Measurements from ENCODE around the gene KANSL1. TPM values are rescaled to one million over a fixed set of nuclear protein-coding genes. Genes with fewer than 3 reads are reported as not detected.

Gene KANSL1
- total RNA-seq, 1 donor from 2014 or later, result 154 TPM

DNA sequence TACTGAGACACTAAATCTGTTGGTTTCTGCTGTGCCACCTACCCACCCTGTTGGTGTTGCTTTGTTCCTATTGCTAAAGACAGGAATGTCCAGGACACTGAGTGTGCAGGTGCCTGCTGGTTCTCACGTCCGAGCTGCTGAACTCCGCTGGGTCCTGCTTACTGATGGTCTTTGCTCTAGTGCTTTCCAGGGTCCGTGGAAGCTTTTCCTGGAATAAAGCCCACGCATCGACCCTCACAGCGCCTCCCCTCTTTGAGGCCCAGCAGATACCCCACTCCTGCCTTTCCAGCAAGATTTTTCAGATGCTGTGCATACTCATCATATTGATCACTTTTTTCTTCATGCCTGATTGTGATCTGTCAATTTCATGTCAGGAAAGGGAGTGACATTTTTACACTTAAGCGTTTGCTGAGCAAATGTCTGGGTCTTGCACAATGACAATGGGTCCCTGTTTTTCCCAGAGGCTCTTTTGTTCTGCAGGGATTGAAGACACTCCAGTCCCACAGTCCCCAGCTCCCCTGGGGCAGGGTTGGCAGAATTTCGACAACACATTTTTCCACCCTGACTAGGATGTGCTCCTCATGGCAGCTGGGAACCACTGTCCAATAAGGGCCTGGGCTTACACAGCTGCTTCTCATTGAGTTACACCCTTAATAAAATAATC, 179.6 kb downstream of the KANSL1 start:
- Mint-ChIP-seq H3K27ac (ENCODE audit: unreplicated experiment) (no peak overlapping the region), H3K27me3 (ENCODE audit: unreplicated experiment) (peaks cover 1% of the 10 kb centered on the region), H3K9me3 (ENCODE audit: unreplicated experiment) (no peaks in the 10 kb centered on the region), H3K4me3 (ENCODE audit: unreplicated experiment) (no peak overlapping the region), H3K4me1 (ENCODE audit: unreplicated experiment) (no peaks in the 10 kb centered on the region), H3K36me3 (ENCODE audit: low read depth, unreplicated experiment) (no peaks in the 10 kb centered on the region)
- TF ChIP-seq, protein P1, sequence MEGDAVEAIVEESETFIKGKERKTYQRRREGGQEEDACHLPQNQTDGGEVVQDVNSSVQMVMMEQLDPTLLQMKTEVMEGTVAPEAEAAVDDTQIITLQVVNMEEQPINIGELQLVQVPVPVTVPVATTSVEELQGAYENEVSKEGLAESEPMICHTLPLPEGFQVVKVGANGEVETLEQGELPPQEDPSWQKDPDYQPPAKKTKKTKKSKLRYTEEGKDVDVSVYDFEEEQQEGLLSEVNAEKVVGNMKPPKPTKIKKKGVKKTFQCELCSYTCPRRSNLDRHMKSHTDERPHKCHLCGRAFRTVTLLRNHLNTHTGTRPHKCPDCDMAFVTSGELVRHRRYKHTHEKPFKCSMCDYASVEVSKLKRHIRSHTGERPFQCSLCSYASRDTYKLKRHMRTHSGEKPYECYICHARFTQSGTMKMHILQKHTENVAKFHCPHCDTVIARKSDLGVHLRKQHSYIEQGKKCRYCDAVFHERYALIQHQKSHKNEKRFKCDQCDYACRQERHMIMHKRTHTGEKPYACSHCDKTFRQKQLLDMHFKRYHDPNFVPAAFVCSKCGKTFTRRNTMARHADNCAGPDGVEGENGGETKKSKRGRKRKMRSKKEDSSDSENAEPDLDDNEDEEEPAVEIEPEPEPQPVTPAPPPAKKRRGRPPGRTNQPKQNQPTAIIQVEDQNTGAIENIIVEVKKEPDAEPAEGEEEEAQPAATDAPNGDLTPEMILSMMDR (IDR thresholded peaks at IDR 0.05; ENCODE audit: unreplicated experiment), result no peak
- no peak for DNase-seq (ENCODE audit: low spot score)

DNA sequence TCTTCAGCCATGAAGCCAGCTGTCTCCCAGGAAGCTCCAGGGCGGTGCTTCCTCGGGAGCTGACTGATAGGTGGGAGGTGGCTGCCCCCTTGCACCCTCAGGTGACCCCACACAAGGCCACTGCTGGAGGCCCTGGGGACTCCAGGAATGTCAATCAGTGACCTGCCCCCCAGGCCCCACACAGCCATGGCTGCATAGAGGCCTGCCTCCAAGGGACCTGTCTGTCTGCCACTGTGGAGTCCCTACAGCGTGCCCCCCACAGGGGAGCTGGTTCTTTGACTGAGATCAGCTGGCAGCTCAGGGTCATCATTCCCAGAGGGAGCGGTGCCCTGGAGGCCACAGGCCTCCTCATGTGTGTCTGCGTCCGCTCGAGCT, 180.1 kb downstream of the KANSL1 start:
- no peak for DNase-seq (ENCODE audit: low spot score)
- Mint-ChIP-seq H3K27me3 (ENCODE audit: unreplicated experiment) (peaks cover 1% of the 10 kb centered on the region), H3K36me3 (ENCODE audit: low read depth, unreplicated experiment) (no peaks in the 10 kb centered on the region), H3K4me1 (ENCODE audit: unreplicated experiment) (no peaks in the 10 kb centered on the region), H3K27ac (ENCODE audit: unreplicated experiment) (no peak overlapping the region), H3K9me3 (ENCODE audit: unreplicated experiment) (no peaks in the 10 kb centered on the region), H3K4me3 (ENCODE audit: unreplicated experiment) (no peak overlapping the region)
- TF ChIP-seq, protein P1 (IDR thresholded peaks at IDR 0.05; ENCODE audit: unreplicated experiment), result no peak

DNA sequence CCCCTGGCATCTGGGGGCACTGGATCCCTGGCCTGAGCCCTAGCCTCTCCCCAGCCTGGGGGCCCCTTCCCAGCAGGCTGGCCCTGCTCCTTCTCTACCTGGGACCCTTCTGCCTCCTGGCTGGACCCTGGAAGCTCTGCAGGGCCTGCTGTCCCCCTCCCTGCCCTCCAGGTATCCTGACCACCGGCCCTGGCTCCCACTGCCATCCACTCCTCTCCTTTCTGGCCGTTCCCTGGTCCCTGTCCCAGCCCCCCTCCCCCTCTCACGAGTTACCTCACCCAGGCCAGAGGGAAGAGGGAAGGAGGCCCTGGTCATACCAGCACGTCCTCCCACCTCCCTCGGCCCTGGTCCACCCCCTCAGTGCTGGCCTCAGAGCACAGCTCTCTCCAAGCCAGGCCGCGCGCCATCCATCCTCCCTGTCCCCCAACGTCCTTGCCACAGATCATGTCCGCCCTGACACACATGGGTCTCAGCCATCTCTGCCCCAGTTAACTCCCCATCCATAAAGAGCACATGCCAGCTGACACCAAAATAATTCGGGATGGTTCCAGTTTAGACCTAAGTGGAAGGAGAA, 180.6 kb downstream of the KANSL1 start:
- Mint-ChIP-seq H3K36me3 (ENCODE audit: low read depth, unreplicated experiment) (no peaks in the 10 kb centered on the region), H3K4me1 (ENCODE audit: unreplicated experiment) (no peaks in the 10 kb centered on the region), H3K27ac (ENCODE audit: unreplicated experiment) (no peak overlapping the region), H3K4me3 (ENCODE audit: unreplicated experiment) (no peak overlapping the region), H3K9me3 (ENCODE audit: unreplicated experiment) (no peaks in the 10 kb centered on the region), H3K27me3 (ENCODE audit: unreplicated experiment) (peaks cover 1% of the 10 kb centered on the region)
- TF ChIP-seq, protein P1 (IDR thresholded peaks at IDR 0.05; ENCODE audit: unreplicated experiment), result no peak
- no peak for DNase-seq (ENCODE audit: low spot score)

DNA sequence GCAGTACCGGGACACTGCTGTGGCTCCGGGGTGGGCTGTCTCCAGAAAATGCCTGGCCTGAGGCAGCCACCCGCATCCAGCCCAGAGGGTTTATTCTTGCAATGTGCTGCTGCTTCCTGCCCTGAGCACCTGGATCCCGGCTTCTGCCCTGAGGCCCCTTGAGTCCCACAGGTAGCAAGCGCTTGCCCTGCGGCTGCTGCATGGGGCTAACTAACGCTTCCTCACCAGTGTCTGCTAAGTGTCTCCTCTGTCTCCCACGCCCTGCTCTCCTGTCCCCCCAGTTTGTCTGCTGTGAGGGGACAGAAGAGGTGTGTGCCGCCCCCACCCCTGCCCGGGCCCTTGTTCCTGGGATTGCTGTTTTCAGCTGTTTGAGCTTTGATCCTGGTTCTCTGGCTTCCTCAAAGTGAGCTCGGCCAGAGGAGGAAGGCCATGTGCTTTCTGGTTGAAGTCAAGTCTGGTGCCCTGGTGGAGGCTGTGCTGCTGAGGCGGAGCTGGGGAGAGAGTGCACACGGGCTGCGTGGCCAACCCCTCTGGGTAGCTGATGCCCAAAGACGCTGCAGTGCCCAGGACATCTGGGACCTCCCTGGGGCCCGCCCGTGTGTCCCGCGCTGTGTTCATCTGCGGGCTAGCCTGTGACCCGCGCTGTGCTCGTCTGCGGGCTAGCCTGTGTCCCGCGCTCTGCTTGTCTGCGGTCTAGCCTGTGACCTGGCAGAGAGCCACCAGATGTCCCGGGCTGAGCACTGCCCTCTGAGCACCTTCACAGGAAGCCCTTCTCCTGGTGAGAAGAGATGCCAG, 181.3 kb downstream of the KANSL1 start:
- H3K4me1 Mint-ChIP-seq (ENCODE audit: unreplicated experiment), result no peaks in the 10 kb centered on the region
- DNase-seq (ENCODE audit: low spot score), result no peak
- no peak overlapping the region for H3K4me3 Mint-ChIP-seq (ENCODE audit: unreplicated experiment)
- TF ChIP-seq, protein P1 (IDR thresholded peaks at IDR 0.05; ENCODE audit: unreplicated experiment), result no peak
- H3K27me3 Mint-ChIP-seq (ENCODE audit: unreplicated experiment), result peaks cover 1% of the 10 kb centered on the region
- H3K27ac Mint-ChIP-seq (ENCODE audit: unreplicated experiment), result no peak overlapping the region
- no peaks in the 10 kb centered on the region for H3K9me3 Mint-ChIP-seq (ENCODE audit: unreplicated experiment)
- H3K36me3 Mint-ChIP-seq (ENCODE audit: low read depth, unreplicated experiment), result no peaks in the 10 kb centered on the region

Measured in endothelial cell (in vitro differentiated cells).